ENCODE data around the gene USP51.
"Not testable (repeated sequence)": the region's sequence is repeated elsewhere in the genome, so short reads cannot be mapped to it uniquely, and the experiment has no call there.

USP51 gene

GRCh38 chrX:55489314-55490009, at the start of gene USP51:
Gene USP51 (minus strand): TSS chrX:55489848. CDS start chrX:55488939, 909 bp downstream.
- DNase-seq: peak; percentile 19

GRCh38 chrX:55524487-55524886, 34.8 kb upstream of the USP51 start:
- DNase-seq: no peak

DNA sequence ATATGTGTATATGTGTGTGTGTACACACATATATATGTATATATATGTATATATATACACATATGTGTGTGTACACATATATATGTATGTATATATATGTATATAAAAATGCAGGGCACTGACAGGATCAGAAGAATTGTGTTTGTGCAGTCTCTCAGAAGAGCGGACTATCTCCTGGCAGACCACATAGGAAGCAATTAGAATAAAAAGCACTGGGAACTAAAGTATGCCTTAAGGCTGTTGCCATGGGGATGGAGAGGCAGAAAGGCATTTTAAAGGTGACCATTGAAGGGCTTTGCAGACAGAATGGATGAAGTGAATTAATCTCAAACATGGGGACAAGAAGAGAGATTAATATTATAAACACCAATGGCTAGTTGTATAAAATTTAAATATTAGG, 33.7 kb upstream of the USP51 start:
- DNase-seq: no peak

DNA sequence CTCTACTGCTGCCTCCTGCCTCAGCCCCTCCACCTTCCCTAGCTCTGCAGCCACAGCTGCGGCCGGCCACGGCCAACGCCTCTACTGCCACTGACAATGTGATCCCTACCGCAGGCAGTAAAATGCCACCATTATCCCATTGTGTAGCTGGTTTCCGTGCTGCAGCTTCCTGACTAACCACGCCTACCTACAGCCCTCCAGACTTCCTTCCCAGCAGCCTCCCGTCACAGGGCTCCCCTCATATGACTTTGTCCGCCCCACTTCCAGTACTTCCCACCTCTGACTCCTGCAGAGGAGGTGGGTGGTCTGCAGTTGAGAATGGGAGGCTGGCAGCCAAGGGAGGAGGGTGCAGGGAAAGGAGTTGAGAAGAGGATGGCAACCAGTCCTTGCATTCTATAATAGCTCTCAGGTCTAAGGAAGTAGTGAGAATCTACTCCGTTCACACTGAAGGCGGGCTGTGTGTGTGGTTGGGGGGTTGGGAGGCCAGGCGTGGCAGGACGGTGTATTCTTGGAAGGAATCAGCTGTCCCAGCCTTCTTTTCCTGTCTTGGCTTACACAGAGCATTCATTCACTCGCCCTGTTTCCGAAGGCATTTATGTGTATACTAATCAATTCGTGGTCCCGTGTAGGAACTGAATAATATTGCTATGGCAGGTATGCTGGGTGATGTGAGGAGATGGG, 33.1 kb upstream of the USP51 start:
- no peak for DNase-seq

DNA sequence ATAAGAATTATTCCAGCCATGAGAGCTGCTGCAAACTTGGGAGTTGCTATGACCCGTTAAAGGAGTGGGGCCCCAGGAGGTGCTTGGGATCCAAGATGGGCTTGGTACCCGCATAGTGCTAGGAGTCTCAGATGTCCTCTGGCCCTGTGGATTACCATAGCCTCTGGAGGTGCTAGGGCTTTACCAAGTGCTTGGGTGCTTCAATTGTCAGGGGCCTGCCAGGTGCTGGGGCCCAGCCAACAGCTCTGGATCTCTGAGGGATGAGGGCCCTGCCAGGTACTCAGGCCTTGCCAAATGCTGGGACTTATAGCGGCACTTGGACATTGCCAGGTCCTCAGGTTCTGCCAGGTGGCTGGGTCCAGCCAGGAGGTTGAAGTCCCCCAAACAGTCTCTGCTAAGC, 32.0 kb upstream of the USP51 start:
- no peak for DNase-seq

- DNase-seq: not testable (repeated sequence)
Measured at GRCh38 chrX:55516794-55517481, 27.3 kb upstream of the USP51 start.

DNA sequence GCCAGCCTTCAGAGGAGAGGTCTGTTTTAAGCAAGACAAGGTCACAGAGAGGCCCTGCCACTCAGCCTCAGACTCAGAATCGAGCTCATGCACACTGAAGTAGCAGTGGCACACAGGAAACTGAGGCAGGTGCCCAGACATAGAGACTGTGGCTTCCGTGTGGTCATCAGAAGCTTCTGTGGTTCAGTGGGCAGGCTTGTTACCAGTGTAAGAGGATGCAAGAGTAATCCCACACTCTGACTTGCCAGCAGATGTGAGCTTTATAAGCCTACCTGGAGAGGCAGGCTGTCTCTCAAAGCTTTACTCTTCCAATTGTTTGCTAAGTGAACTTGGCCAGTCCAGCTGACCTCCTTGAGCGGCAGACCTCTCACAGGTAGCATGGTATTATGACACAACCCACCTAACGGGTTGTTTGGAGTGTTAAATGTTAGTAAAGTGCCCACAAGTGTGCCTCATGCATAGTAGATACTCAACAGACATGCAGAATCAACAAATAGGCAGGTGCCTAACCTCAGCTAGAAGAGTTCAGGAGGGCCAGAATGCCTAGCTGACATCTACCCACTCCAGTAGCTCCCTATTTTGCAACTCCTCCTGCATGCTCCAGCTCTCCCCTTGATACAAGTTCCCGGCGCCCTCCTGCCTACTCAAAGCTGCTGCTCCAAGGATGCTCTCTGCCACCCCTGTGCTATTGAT, 23.5 kb upstream of the USP51 start:
- not testable (repeated sequence) for DNase-seq

DNA sequence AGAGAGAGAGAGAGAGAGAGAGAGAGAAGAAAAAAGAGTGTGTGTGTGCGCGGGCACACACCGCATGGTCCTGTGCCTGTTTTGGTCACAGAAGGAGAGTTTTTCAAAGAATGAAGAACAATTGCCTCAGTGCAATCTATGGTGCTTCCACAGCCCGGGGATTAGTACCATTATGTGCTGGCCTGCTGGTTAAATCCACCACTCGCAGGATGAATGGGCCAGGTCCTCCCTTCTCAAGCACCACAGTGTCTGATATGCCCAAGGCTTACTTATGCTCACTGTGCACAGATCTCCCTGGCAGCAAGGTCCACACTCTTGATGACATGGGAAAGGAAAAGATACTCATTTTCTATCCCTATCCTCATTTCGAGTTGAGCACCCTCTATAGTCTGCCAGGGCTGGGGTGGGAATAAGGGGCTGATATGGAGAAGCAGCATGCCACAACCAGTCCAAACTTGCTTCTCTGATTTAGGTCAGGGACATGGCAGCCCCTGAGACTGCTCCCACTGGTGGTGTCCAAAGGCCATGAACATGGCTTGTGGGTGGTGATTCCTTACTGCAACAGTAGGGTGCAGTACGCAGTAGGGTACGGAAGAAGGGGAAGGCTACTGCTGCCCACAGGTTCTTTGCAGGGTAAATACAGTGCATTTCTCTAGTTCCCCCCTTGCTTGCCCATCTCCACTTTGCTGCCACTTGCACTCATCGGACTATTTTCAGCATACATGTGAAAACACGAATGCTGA, 18.9 kb upstream of the USP51 start:
- DNase-seq: not testable (repeated sequence)

- DNase-seq: not testable (repeated sequence)
Measured at GRCh38 chrX:55507699-55508098, 18.1 kb upstream of the USP51 start.

- not testable (repeated sequence) for DNase-seq
Measured at GRCh38 chrX:55507010-55507409, 17.4 kb upstream of the USP51 start.

- DNase-seq: no peak
Measured at GRCh38 chrX:55490974-55491373, 1.3 kb upstream of the USP51 start.

DNA sequence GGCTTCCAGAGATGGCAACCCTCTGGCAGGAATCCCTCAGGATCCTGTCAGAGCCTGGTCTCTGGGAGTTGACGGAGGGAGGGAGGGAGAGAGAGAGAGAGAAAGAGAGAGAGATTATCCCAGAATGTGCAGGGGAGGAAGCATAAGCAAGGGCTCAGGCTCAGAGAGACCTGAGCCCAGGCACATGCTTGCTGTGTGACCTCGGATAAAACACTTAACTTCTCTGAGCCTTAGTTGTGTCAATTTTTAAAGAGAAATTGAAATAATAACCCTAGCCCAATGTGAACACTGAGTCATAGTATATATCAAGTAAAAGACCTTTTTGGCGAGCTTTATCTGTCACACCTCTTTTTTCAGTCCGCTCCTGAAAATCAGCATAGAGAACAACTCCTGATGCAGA, 473 bp upstream of the USP51 start:
- no peak for DNase-seq

- DNase-seq: peak; percentile 59
Measured at GRCh38 chrX:55488593-55489313, 895 bp downstream of the USP51 start.

DNA sequence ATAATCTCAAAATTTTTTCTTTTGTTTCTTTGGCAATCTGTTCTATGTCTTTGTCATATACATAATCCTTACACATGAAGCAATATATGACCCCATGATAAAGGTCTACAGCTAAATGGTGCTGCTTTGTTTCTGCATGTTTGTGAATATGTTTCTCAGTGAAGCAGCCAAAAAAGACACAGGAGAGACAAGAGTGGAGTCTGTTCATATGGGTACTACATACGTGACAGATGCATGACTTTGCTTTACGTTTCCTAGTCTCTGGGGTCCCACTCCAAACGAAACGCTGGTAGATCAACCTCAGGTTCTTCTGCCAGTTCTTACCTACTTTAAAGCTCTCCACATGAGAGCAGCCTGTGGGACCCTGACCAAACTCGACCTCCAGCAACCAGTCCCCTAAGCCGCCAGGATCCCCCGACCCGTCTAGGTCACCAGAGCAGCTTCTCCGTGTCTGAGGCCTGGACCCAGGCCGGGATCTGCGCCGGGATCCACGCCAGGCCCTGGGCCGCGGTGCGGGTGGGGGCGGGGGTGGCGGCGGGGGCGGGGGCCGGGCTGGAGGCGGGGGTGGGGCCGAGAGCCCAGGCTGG, 1.5 kb downstream of the USP51 start:
- DNase-seq: no peak

DNA sequence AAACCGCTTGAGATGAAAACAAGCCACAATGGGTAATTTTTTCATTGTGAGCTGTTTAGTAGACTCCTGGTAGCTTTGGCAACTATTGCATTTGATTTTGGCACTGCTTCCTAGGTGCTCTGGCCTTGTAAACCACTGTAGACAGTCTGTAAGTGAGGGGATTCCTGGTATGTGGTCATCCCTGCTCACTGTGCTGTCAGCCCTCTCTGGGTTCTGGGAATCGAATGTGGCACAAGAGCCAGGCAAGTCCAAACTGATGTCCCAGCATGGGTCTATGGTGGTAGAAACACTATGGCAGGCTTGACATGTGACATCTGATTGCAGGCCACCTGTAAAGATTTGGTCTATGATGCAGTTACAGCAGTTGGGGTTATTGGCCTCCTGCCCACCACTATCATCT, 2.5 kb downstream of the USP51 start:
- DNase-seq: no peak

DNA sequence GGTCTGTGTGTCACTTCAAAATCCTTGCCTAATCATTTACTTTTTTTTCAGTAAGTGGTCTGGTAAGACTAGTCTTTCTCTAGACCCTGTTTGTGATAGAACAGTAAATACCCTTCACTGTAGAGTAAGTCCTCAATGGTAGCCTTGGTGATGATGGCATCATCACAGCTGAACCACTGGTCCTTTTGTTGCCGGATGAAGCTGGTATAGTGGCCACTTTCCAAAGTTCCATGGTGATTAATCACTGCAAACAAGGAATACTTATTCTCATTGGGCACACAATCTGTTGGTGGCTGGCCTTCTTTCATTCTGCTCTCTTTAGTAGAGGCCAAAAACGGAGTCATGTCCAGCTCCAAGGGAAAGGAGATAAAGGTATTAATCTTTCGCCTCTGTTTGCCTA, 2.9 kb downstream of the USP51 start:
- no peak for DNase-seq

GRCh38 chrX:55484948-55485347, 4.7 kb downstream of the USP51 start:
- DNase-seq: no peak

GRCh38 chrX:55480390-55481062, 9.1 kb downstream of the USP51 start:
- DNase-seq: no peak

- DNase-seq: not testable (repeated sequence)
Measured at GRCh38 chrX:55479956-55480355, 9.7 kb downstream of the USP51 start.

- not testable (repeated sequence) for DNase-seq
Measured at GRCh38 chrX:55465791-55466190, 23.9 kb downstream of the USP51 start.

DNA sequence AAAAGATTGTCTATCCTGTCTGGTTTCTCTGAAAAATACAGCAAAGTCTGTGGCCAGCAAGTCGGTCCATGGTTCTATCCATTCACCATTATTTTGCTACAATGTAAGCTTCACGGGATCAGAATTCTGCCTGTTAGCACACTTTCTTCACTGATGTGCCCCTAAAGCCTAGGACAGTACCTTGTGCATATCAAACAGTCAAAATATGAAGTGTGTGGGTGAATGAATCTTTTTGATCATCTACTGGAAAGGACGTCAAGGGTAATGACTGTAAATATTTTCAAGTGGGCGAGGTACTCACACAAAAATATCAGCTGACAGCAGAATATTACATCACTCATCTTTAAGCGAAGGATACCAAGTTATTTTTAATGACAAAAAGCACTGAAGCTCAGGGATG, 24.5 kb downstream of the USP51 start:
- DNase-seq: not testable (repeated sequence)

Data from activated gamma-delta T cell treated with Interleukin-2 at 50 U/mL for 16 hours (primary cell).